Mucosa of descending colon (tissue), 3 donors: ENCODE data around the gene CCDC170. TPM values are rescaled to one million over a fixed set of nuclear protein-coding genes. Genes with fewer than 3 reads are reported as not detected.

Source experiments
- ATAC-seq: fragments of 200-7000 bp; cut with Tn5 transposase; one replicate; pipeline ENCODE4 v1.9.1; 2020; ENCODE audit warnings: mild to moderate bottlenecking, moderate library complexity
- DNase-seq, 3 donors: peaks; one replicate each; pipeline ENCODE4 v3.0.0-alpha.2; 2020
- H3K36me3 ChIP-seq: fragments of 200-600 bp; one replicate; pipeline ENCODE4 v1.8.0; 2021; ENCODE audit warnings: low read depth, mild to moderate bottlenecking
- H3K4me1 ChIP-seq: fragments of 200-600 bp; one replicate; pipeline ENCODE4 v1.8.0; 2021; ENCODE audit warnings: low read depth, mild to moderate bottlenecking
- H3K4me3 ChIP-seq: fragments of 200-600 bp; one replicate; pipeline ENCODE4 v1.8.0; 2021; ENCODE audit warnings: mild to moderate bottlenecking
- H3K9me3 ChIP-seq: fragments of 200-600 bp; one replicate; pipeline ENCODE4 v1.8.0; 2021; ENCODE audit warnings: mild to moderate bottlenecking
- CTCF ChIP-seq: fragments of 200-600 bp; IDR thresholded peaks from one replicate; pipeline ENCODE4 v1.8.0; 2022; ENCODE audit warnings: antibody characterized with exemption, mild to moderate bottlenecking
- intact Hi-C, 2 donors: fragments of 100-400 bp; cut with DNase I in 1 of 2; cut with micrococcal nuclease in 1 of 2; formaldehyde crosslinking; loops; one replicate each; pipeline versions ENCODE4 v1.11.0 to v1.11.1; 2022; cut with DNase I, micrococcal nuclease
- total RNA-seq, 3 donors: library from RNA; stranded (reverse); fragmentation: NEBNext Ultra II Directional in 2 of 3; extraction: Animal tissue kit (Norgen Biotek cat#: 25700) in 2 of 3; gene quantifications; one replicate each; pipeline versions ENCODE4 v1.2.1 to v1.2.4, GENCODE V29; 2021 to 2023
- donor health status: DM: no; HTN: no; CAD: no; lungs with moderate emphysema.
- donor health status: DM: no; HTN: no; CAD: no.
- donor health status: DM: no; HTN: yes; CAD: no.

The CCDC170 gene
- total RNA-seq, 3 donors from 2014 or later = 0.87 to 2.7 (median 1.7) TPM

- ATAC-seq (no peak), DNase-seq (no peak)
- peaks cover 23% of the 10 kb centered on the region for H3K9me3 ChIP-seq
- H3K4me3 ChIP-seq = no peak overlapping the region
- H3K4me1 ChIP-seq = no peaks in the 10 kb centered on the region
- no peaks in the 10 kb centered on the region for H3K36me3 ChIP-seq
- intact Hi-C loops = no loop called here
- TF ChIP-seq CTCF = no peak
Measured at GRCh38 chr6:151565940-151566339, 72.1 kb downstream of the CCDC170 start.

- no peaks in the 10 kb centered on the region for H3K36me3 ChIP-seq
- H3K4me1 ChIP-seq = no peaks in the 10 kb centered on the region
- DNase-seq (no peak), ATAC-seq (no peak)
- peaks cover 17% of the 10 kb centered on the region for H3K9me3 ChIP-seq
- TF ChIP-seq CTCF = no peak
- intact Hi-C loops = no loop called here
- no peak overlapping the region for H3K4me3 ChIP-seq
Measured at GRCh38 chr6:151566557-151566956, 72.7 kb downstream of the CCDC170 start.

- no peak overlapping the region for H3K4me3 ChIP-seq
- no peaks in the 10 kb centered on the region for H3K9me3 ChIP-seq
- no peak for ATAC-seq
- no peaks in the 10 kb centered on the region for H3K36me3 ChIP-seq
- no peak for DNase-seq
- H3K4me1 ChIP-seq = no peaks in the 10 kb centered on the region
- intact Hi-C loops = no loop called here
- TF ChIP-seq CTCF = no peak
Measured at GRCh38 chr6:151576633-151577032, 82.8 kb downstream of the CCDC170 start.

- ATAC-seq = no peak
- DNase-seq = no peak
- TF ChIP-seq CTCF = no peak
Measured at GRCh38 chr6:151577257-151577656, 83.4 kb downstream of the CCDC170 start.

GRCh38 chr6:151585741-151586140 lies 91.9 kb downstream of the CCDC170 start:
- no peaks in the 10 kb centered on the region for H3K9me3 ChIP-seq
- ATAC-seq (no peak), DNase-seq (no peak)
- TF ChIP-seq CTCF = no peak
- no peaks in the 10 kb centered on the region for H3K36me3 ChIP-seq
- intact Hi-C loops = no loop called here
- H3K4me3 ChIP-seq = no peak overlapping the region
- no peaks in the 10 kb centered on the region for H3K4me1 ChIP-seq

More at GRCh38 chr6:151577257-151577656, 83.4 kb downstream of the CCDC170 start:
- H3K4me3 ChIP-seq = no peak overlapping the region
- no peaks in the 10 kb centered on the region for H3K9me3 ChIP-seq
- H3K36me3 ChIP-seq = no peaks in the 10 kb centered on the region
- intact Hi-C loops = no loop called here
- H3K4me1 ChIP-seq = no peaks in the 10 kb centered on the region

GRCh38 chr6:151589667-151590066 lies 95.8 kb downstream of the CCDC170 start:
- no peak for ATAC-seq
- no peak for DNase-seq
- H3K4me3 ChIP-seq = no peak overlapping the region
- H3K4me1 ChIP-seq = no peaks in the 10 kb centered on the region
- peaks cover 7% of the 10 kb centered on the region for H3K9me3 ChIP-seq
- intact Hi-C loops = no loop called here
- no peak for TF ChIP-seq CTCF
- H3K36me3 ChIP-seq = no peaks in the 10 kb centered on the region
